C4-2B (cell line): ENCODE results near the gene ABCC8.

Experiments used
- ZFX ChIP-seq: fragments of 450-650 bp; IDR thresholded peaks from 2 replicates; pipeline ENCODE4 v1.6.1; 2017
- TF ChIP-seq, protein P1 (sequence below): fragments of 450-650 bp; conservative IDR thresholded peaks from 2 replicates; pipeline ENCODE4 v1.5.1; 2017; ENCODE audit warnings: mild to moderate bottlenecking

DNA sequence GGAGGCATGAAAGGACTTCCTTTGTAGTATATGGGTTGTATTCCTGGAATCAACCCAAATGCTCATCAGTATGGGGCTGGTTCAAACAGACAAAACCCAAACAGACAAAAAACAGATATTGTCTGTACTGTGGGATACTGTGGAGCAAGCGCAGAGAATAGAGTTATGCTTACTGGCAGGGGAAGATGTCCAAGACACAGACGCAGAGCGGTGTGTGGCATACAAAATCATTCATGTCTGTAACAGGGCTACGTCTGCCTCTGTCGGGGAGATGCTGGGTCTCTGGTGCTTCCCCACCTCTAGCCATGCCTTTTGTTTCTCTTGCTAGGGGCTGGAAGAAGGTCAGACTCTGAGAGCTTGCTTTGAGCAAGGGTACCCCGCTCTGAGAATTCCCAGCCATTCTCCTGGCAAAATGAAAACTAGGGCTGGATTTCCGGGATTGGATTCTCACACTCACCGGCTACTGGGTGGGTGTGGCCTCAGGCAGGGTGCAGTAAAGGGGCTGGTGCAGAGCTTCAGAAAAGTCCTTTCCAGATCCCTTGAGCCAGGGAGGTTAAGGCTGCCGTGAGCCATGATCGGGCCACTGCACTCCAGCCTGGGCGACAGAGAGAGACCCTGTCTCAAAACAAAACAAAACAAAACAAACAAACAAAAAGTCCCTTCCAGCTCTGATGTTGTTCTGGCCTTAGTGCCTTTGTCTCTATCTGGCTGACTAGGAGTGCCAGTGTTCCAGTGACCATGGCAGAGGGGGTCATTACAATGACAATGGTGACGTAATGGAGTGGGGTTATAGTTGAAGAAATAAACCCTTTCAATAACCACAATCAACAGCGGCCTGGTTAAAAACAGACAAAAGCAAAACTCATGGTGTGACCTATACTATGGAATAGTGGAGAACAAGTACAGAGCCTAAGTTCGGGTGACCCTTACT, 2.9 kb upstream of the ABCC8 start:
- TF ChIP-seq, protein P1, sequence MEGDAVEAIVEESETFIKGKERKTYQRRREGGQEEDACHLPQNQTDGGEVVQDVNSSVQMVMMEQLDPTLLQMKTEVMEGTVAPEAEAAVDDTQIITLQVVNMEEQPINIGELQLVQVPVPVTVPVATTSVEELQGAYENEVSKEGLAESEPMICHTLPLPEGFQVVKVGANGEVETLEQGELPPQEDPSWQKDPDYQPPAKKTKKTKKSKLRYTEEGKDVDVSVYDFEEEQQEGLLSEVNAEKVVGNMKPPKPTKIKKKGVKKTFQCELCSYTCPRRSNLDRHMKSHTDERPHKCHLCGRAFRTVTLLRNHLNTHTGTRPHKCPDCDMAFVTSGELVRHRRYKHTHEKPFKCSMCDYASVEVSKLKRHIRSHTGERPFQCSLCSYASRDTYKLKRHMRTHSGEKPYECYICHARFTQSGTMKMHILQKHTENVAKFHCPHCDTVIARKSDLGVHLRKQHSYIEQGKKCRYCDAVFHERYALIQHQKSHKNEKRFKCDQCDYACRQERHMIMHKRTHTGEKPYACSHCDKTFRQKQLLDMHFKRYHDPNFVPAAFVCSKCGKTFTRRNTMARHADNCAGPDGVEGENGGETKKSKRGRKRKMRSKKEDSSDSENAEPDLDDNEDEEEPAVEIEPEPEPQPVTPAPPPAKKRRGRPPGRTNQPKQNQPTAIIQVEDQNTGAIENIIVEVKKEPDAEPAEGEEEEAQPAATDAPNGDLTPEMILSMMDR: no peak
- TF ChIP-seq ZFX: no peak
